Astrocyte (in vitro differentiated cells and primary cell): Measurements from ENCODE around the gene LAMB1.

Experiments used
- CTCF ChIP-seq: IDR thresholded peaks from 2 replicates; pipeline ENCODE4 v1.5.1; 2011; ENCODE audit warnings: low read depth, mild to moderate bottlenecking, inconsistent platforms, low read length, moderate library complexity; ENCODE audit not compliant: insufficient read depth
- EZH2 ChIP-seq: IDR thresholded peaks from 2 replicates; pipeline ENCODE4 v1.6.1; 2012; ENCODE audit warnings: mild to moderate bottlenecking, low read length, inconsistent platforms; ENCODE audit not compliant: insufficient read depth

- no peak for TF ChIP-seq CTCF
- no peak for TF ChIP-seq EZH2
Measured at GRCh38 chr7:107913851-107914250, 89.1 kb downstream of the LAMB1 start.
